Muscle of back (tissue), 11 donors: Measurements from ENCODE around the gene GRHL3. TPM values are rescaled to one million over a fixed set of nuclear protein-coding genes. Genes with fewer than 3 reads are reported as not detected.

ENCODE experiments used
- DNase-seq, 3 donors: peaks; one replicate each; pipeline versions ENCODE4 v3.0.0 to v3.0.0-alpha.2; 2013
- polyA plus RNA-seq, 10 donors: library from polyadenylated mRNA; unstranded; fragments of 120-200 nt; gene quantifications; one replicate each; pipeline ENCODE4 v1.2.1, GENCODE V29; 2013; ENCODE audit not compliant: insufficient read length in 10 of 10

Gene GRHL3
- polyA plus RNA-seq, 10 donors = 0.08 to 10.4 (median 0.16) TPM; not detected in 2

- DNase-seq = no peak
These were observed 74.7 kb downstream of the GRHL3 start for GRCh38 chr1:24393892-24394291.

GRCh38 chr1:24400065-24400464 lies 80.9 kb downstream of the GRHL3 start:
- DNase-seq = no peak

- no peak for DNase-seq
These were observed 84.6 kb downstream of the GRHL3 start for GRCh38 chr1:24403806-24404205.

Other genes with a start within 250 kb of the GRHL3 start
- 100 to 1,000 TPM; 221 to 445 (median 363) TPM for gene MYOM3, start 207.2 kb upstream of the GRHL3 start, polyA plus RNA-seq
- gene IL22RA1, start 176.2 kb upstream of the GRHL3 start, polyA plus RNA-seq = 1 to 10 TPM in 2 of 10 donors, under 1 TPM in 4, not detected in 4; 0.04 to 2.2 (median 0.11) TPM
- 1 to 10 TPM in 2 of 10 donors, under 1 TPM in 8; 0.08 to 1.6 (median 0.14) TPM for gene IFNLR1, start 132.1 kb upstream of the GRHL3 start, polyA plus RNA-seq
- 1 to 10 TPM in 9 of 10 donors, under 1 TPM in 1; 0.94 to 2.4 (median 1.6) TPM for gene STPG1, start 94.4 kb downstream of the GRHL3 start, polyA plus RNA-seq
- gene NIPAL3, start 96.4 kb downstream of the GRHL3 start, polyA plus RNA-seq = 1 to 10 TPM; 3.4 to 6.1 (median 4.4) TPM
- gene RCAN3, start 183.5 kb downstream of the GRHL3 start, polyA plus RNA-seq = 1 to 10 TPM; 1.2 to 6.8 (median 2.5) TPM
- gene NCMAP, start 236.7 kb downstream of the GRHL3 start, polyA plus RNA-seq = under 1 TPM in 7 of 10 donors, not detected in 3; 0.04 to 0.21 (median 0.05) TPM